ENCODE results near the gene SGO2.

Gene SGO2

DNA sequence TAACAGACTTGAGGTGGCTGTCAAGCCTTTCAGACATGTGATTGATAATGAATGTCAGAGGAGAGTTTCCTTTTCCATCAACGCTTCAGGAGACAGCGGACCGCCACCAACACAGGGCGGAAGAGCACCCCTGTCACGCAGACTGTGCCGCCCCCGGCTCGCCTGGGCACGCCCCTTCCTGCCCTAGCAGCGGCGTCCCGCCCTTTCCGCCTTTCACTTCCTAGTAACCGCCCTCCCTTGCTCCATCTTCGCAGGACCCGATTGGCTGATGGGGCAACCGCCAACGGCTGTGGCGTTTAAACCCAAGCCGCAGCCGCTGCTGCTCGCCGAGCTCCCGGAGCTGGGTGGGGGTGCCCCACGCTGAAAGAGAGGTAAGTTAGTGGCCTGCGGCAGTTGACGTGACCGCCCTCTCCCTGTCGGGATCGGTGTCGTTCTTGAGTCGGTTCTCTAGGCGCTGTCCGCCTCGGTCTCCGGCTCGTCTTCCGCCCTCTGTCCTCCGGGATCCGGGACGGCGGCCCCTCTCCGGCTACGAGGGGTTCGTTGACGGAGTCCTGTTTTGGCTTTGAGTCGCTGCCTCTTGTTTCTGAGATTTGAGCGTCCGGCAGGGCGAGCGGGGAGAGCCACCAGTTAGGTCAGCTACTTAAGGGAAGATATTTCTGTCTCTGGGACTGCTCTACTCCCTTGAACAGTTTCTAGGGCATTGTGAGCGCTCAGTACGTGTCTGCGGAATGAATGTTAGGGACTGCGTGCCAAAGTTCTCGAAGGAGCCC is at the start of gene SGO2:
Gene SGO2, plus strand, starts transcription at position 326 of the 770 bp plus-strand sequence. CDS start 6,769 bp downstream, outside the sequence.
- peak; percentile 68 for DNase-seq (ENCODE audit: low read depth)

GRCh38 chr2:200476836-200477235 is 49.2 kb upstream of the SGO2 start:
- DNase-seq (ENCODE audit: low read depth) = no peak

DNA sequence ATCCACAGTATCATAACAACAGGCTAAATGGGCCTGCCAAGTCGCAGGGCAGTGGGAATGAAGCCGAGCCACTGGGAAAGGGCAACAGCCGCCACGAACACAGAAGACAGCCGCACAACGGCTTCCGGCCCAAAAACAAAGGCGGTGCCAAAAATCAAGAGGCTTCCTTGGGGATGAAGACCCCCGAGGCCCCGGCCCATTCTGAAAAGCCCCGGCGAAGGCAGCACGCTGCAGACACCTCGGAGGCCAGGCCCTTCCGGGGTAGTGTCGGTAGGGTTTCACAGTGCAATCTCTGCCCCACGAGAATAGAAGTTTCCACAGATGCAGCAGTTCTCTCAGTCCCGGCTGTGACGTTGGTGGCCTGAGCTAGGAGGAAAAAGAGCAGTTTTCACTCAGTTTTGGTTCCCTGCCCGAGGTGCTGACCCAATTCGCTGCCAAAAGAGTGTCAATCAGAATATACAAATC is 48.3 kb upstream of the SGO2 start:
- no peak for DNase-seq (ENCODE audit: low read depth)

- DNase-seq (ENCODE audit: low read depth) = no peak
These were observed 46.2 kb upstream of the SGO2 start for GRCh38 chr2:200479692-200480265.

DNA sequence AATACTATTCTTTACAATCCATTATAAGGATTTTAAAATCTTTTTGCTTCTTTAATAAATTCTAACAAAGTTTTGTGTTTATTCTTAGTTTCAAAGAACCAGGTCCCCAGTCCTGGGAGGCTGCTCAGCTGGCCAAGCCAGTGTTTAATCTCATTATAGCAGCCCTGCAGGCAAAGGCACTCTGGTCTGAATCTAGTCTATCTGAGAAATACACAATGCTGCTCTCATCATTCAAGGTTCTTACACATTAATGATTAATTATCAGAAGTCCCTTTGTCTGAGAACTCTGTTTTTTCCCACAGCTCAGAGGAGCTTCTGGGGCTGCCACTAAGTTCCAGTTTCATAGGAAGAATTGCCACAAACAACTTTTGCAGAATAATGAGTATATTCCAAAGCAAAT is 43.8 kb upstream of the SGO2 start:
- no peak for DNase-seq (ENCODE audit: low read depth)

DNA sequence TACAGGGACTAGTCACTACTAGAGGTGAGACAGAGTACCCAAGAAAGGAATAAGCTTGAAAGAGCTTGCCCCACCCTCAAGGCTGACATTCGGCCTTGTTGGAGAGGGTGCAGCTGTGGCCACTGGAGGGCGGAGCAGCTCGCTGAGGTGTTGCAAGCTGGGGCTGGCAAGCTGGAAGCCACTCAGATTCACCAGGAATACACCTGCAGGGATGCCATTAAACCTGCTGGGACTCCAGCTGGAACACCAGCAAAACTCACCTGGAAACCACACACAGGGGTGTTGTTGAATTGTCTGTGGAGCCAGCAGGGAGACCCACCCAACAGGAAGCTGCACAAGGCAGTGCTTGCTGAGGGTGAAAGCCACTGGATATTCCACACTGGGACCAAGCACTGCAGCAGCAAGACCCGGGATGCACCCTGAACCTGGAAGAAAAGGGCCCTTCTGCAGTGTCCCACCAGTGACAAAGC is 42.2 kb upstream of the SGO2 start:
- DNase-seq (ENCODE audit: low read depth) = no peak

DNA sequence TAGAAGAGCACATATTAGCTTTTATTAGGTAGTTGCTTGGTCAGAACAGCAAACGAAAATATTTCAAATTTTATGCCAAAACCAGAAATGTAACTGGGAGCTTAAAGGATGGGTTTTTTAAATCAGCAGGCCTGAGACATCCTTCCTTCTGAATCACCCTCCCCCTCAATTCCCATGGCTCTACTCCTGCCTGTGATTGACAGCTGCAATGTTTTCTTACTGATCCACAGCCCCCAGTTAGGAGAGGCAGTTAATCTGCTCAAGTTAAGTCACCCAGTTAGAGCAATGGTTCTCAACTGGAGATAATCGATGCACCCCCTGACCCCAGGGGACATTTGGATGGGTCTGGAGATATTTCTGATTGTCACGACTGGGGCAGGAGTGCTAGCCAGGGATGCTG is 41.1 kb upstream of the SGO2 start:
- DNase-seq (ENCODE audit: low read depth) = no peak

DNA sequence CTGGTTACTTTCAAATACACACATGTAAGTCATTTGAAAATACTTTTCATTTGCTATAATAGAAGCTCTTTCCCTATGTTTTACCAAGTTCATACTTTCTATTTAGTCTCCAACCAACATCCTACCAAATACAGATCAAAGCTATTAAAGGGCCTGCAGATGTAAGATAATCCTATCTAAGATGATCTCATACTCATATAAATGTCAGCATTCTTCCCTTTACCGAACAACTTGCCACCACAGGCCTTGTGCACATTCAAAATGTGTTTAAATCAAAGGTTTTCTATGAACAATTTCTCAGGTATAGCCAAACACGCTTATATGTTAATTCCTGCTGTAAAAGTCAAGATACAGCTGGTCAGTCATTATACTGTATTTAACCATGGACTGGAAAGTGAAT is 39.5 kb upstream of the SGO2 start:
- no peak for DNase-seq (ENCODE audit: low read depth)

- DNase-seq (ENCODE audit: low read depth) = no peak
These were observed 37.8 kb upstream of the SGO2 start for GRCh38 chr2:200488169-200488568.

DNA sequence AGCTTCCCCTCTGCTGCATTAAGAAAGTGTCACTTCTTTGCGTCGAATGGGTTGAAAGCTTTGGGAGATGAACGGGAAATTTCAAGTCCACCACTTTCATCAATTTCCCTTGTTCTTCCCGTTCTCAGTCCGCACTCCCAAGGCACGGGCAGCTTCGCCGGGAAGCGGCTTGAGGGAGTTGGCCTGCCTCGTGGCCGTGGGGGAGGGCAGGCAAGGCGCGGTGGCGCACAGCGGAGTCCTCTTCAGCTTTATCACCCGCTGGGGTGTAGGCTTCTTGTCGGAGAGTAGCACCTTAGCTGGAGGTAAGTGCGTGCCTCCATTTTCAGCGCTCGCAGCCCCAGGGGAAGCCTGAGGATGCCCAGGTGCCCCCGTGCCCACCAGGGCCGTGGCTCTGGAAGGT is 36.0 kb upstream of the SGO2 start:
- DNase-seq (ENCODE audit: low read depth) = no peak

DNA sequence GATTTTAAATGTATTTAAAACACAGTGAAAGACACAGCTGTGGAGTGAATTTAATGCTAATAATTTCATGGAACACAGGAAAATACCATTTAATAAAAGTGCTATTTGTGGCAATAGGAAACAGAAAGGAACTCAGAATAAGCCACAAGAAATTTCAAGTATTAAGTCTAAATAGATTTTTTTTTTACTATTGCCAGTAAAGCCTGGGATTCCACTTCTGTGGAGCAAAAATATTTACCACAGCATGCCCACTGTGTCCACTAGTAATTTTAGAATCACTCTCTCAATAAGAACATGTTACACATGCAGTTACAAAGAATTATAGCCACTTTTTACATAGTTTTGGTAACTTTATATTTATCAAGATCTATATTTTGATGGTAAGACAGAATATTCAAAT is 33.4 kb upstream of the SGO2 start:
- no peak for DNase-seq (ENCODE audit: low read depth)

- DNase-seq (ENCODE audit: low read depth) = no peak
These were observed 32.0 kb upstream of the SGO2 start for GRCh38 chr2:200494048-200494447.

- no peak for DNase-seq (ENCODE audit: low read depth)
These were observed 29.3 kb upstream of the SGO2 start for GRCh38 chr2:200496696-200497095.

- DNase-seq (ENCODE audit: low read depth) = no peak
These were observed 27.4 kb upstream of the SGO2 start for GRCh38 chr2:200498402-200499162.

GRCh38 chr2:200502196-200502595 is 23.8 kb upstream of the SGO2 start:
- no peak for DNase-seq (ENCODE audit: low read depth)

DNA sequence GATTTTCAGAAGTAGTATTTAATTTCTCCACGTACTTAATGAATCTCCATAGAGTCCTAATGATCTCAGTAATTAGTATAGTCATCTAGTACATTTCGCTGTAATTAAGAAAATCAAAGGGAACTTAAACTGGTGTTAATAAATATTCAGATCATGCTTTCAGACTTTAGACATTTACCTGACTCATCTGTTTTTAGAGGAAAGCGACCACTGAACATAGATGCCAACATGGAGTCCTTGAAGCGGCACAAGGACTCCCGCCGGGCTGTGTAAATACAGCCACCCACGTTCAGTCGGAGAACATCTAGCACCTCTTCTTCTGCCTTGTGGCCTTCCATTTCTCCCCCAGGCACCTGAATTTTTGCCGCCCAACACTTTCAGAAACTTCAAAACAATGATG is 19.3 kb upstream of the SGO2 start:
- DNase-seq (ENCODE audit: low read depth) = no peak

DNA sequence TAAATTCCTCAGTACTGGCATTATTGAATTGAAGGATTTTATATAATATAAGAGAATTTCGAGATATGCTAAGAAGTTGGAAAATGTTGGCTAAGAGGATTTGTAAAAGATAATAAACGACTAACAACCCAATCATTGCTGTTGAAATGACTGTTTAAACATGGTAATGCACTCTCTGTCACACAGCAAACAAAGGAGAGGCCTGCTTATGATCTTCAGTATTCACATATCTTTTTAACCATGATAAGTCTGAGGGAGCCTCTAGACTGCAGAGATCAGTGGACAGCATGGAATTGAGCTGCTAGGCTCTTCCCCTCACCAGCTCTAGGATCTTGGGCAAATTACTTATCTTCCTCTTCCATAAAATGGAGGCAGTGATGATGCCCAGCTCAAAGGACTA is 18.8 kb upstream of the SGO2 start:
- DNase-seq (ENCODE audit: low read depth) = no peak

GRCh38 chr2:200509235-200509611 is 16.8 kb upstream of the SGO2 start:
- no peak for DNase-seq (ENCODE audit: low read depth)

GRCh38 chr2:200509612-200510433 is 16.2 kb upstream of the SGO2 start, which contains the start of gene KCTD18:
Gene KCTD18, minus strand, starts transcription at chr2:200510068. Its CDS starts 3,052 bp downstream, at chr2:200507016.
- DNase-seq (ENCODE audit: low read depth) = no peak

GRCh38 chr2:200515155-200515554 is 10.9 kb upstream of the SGO2 start:
- DNase-seq (ENCODE audit: low read depth) = no peak

GRCh38 chr2:200523158-200523557 is 2.8 kb upstream of the SGO2 start:
- no peak for DNase-seq (ENCODE audit: low read depth)

- no peak for DNase-seq (ENCODE audit: low read depth)
These were observed 2.4 kb upstream of the SGO2 start for GRCh38 chr2:200523604-200524003.

Measured in non-pigmented ciliary epithelial cell (primary cell).